Measurements from ENCODE around the gene HHAT. TPM values are rescaled to one million over a fixed set of nuclear protein-coding genes. Genes with fewer than 3 reads are reported as not detected.

Gene HHAT
- total RNA-seq, 2 donors from 2014 or later: 16.3 to 19.0 TPM

DNA sequence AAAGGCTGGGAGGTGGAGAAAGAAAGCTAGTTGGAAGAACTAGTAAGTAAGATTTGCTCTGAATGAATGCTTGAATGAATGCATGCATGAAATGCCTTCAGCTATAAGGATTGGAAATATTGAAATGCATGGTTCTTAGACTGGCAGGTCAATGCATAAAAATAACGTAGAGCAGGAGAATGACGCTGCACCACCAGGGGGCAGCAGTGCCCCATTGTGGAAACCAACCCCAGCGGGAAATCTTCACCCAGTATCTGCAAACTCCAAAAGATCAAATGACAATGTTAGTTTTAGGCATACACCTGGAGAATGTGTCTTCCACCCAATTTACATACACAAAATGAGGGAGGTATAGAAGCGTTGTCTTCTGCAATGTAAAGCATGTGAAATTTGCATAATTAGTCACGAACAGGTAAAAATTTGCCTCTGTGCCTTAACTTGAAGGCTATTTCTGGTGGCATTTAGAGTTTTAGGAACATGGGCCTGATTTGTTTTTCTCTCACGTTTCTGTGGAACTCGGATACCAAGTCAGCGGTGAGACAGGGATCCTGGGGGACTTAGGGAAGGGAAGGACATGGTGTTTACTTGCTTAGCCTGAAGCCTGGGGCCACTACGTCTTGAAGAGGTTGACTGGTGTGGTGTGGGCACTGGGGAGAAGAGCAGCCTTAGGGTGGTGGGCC lies 78.6 kb downstream of the HHAT start:
- intact Hi-C loops (cut with DNase I): loop anchor here (1.0 kb wide), 1 partner anchor 727 kb away; the partner anchor contains the start of gene KCNH1
- H3K9me3 ChIP-seq: no peaks in the 10 kb centered on the region
- WGBS: 25% methylated on average over 9 of the region's 9 CpGs
- DNase-seq (ENCODE audit: low spot score): peak; percentile 65
- TF ChIP-seq, protein P1, sequence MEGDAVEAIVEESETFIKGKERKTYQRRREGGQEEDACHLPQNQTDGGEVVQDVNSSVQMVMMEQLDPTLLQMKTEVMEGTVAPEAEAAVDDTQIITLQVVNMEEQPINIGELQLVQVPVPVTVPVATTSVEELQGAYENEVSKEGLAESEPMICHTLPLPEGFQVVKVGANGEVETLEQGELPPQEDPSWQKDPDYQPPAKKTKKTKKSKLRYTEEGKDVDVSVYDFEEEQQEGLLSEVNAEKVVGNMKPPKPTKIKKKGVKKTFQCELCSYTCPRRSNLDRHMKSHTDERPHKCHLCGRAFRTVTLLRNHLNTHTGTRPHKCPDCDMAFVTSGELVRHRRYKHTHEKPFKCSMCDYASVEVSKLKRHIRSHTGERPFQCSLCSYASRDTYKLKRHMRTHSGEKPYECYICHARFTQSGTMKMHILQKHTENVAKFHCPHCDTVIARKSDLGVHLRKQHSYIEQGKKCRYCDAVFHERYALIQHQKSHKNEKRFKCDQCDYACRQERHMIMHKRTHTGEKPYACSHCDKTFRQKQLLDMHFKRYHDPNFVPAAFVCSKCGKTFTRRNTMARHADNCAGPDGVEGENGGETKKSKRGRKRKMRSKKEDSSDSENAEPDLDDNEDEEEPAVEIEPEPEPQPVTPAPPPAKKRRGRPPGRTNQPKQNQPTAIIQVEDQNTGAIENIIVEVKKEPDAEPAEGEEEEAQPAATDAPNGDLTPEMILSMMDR (IDR thresholded peaks at IDR 0.05): peak; percentile 86 to 97 (median 93)
- TF ChIP-seq POLR2AphosphoS5 (IDR thresholded peaks at IDR 0.05): no peak
- TF ChIP-seq POLR2A (IDR thresholded peaks at IDR 0.05): no peak
- H3K4me3 ChIP-seq: no peak overlapping the region
- H3K27me3 ChIP-seq (replicated peaks; ENCODE audit: insufficient read depth): no peaks in the 10 kb centered on the region
- H3K4me1 ChIP-seq (replicated peaks): no peaks in the 10 kb centered on the region
- no peak overlapping the region for H3K27ac ChIP-seq
- no peaks in the 10 kb centered on the region for H3K36me3 ChIP-seq

- Histone ChIP-seq H3K4me3 (no peak overlapping the region), H3K4me1 (replicated peaks) (no peaks in the 10 kb centered on the region)
Observed at GRCh38 chr1:210407887-210408252, 79.2 kb downstream of the HHAT start.

GRCh38 chr1:210412240-210412639 lies 83.5 kb downstream of the HHAT start:
- no peak for DNase-seq (ENCODE audit: low spot score)
- no peak overlapping the region for H3K4me3 ChIP-seq
- TF ChIP-seq POLR2A (IDR thresholded peaks at IDR 0.05) (no peak), POLR2AphosphoS5 (IDR thresholded peaks at IDR 0.05) (no peak)
- TF ChIP-seq, protein P1 (IDR thresholded peaks at IDR 0.05): no peak
- no peaks in the 10 kb centered on the region for H3K36me3 ChIP-seq
- H3K27ac ChIP-seq: no peak overlapping the region
- no peaks in the 10 kb centered on the region for H3K9me3 ChIP-seq
- intact Hi-C loops (cut with DNase I): no loop called here
- 95% methylated on average over 1 of the region's 1 CpG for WGBS
- H3K27me3 ChIP-seq (replicated peaks; ENCODE audit: insufficient read depth): no peaks in the 10 kb centered on the region
- no peaks in the 10 kb centered on the region for H3K4me1 ChIP-seq (replicated peaks)

More at GRCh38 chr1:210407887-210408252, 79.2 kb downstream of the HHAT start:
- Histone ChIP-seq H3K36me3 (no peaks in the 10 kb centered on the region), H3K27ac (no peak overlapping the region), H3K9me3 (no peaks in the 10 kb centered on the region), H3K27me3 (replicated peaks; ENCODE audit: insufficient read depth) (no peaks in the 10 kb centered on the region)
- no peak for TF ChIP-seq POLR2AphosphoS5 (IDR thresholded peaks at IDR 0.05)
- TF ChIP-seq, protein P1 (IDR thresholded peaks at IDR 0.05): no peak
- TF ChIP-seq POLR2A (IDR thresholded peaks at IDR 0.05): no peak
- intact Hi-C loops (cut with DNase I): loop anchor here (1.0 kb wide), 1 partner anchor 726 kb away; the partner anchor contains the start of gene KCNH1
- DNase-seq (ENCODE audit: low spot score): no peak
- WGBS: 95% methylated on average over 1 of the region's 1 CpG

GRCh38 chr1:210413951-210414350 lies 85.2 kb downstream of the HHAT start:
- Histone ChIP-seq H3K4me1 (replicated peaks) (peaks cover 6% of the 10 kb centered on the region), H3K4me3 (no peak overlapping the region), H3K27ac (no peak overlapping the region), H3K9me3 (no peaks in the 10 kb centered on the region), H3K36me3 (no peaks in the 10 kb centered on the region), H3K27me3 (replicated peaks; ENCODE audit: insufficient read depth) (no peaks in the 10 kb centered on the region)
- WGBS: 93% methylated on average over 4 of the region's 4 CpGs
- TF ChIP-seq, protein P1 (IDR thresholded peaks at IDR 0.05): no peak
- TF ChIP-seq POLR2AphosphoS5 (IDR thresholded peaks at IDR 0.05) (no peak), POLR2A (IDR thresholded peaks at IDR 0.05) (no peak)
- no peak for DNase-seq (ENCODE audit: low spot score)
- intact Hi-C loops (cut with DNase I): no loop called here
